Measurements from ENCODE around the gene MED13L. TPM values are rescaled to one million over a fixed set of nuclear protein-coding genes. Genes with fewer than 3 reads are reported as not detected.

The MED13L gene
- total RNA-seq, 2 experiments from 2014 or later, result 25.7 to 40.1 TPM

- H2AFZ ChIP-seq (ENCODE audit: low read length), result no peak overlapping the region
- no peak overlapping the region for H3K27ac ChIP-seq (ENCODE audit: low read depth, low read length, poor library complexity, severe bottlenecking)
- H3K9me2 ChIP-seq (ENCODE audit: insufficient read depth, low read length), result no peaks in the 10 kb centered on the region
- H3K4me2 ChIP-seq (ENCODE audit: low read length), result peak overlapping the region; percentile 85
- intact Hi-C loops (cut with micrococcal nuclease; ENCODE audit: unreplicated experiment), result loop anchor here (2.0 to 5.0 kb wide), 2 partner anchors 282 to 320 kb away; partner anchors contain the start of gene MAP1LC3B2
- TF ChIP-seq EZH2phosphoT487 (IDR thresholded peaks at IDR 0.05; ENCODE audit: borderline replicate concordance, low read depth, low read length) (no peak), CTCF (conservative IDR thresholded peaks at IDR 0.05; ENCODE audit: low read length) (no peak)
- peaks cover 15% of the 10 kb centered on the region for H3K4me1 ChIP-seq (ENCODE audit: insufficient read depth, low read length, poor library complexity, severe bottlenecking)
- H4K20me1 ChIP-seq (ENCODE audit: insufficient read depth, low read length), result peaks cover 6% of the 10 kb centered on the region
- BruUV-seq (replicated peaks), result no TSS peak
- H3K9me3 ChIP-seq (ENCODE audit: low read length), result no peaks in the 10 kb centered on the region
- no peaks in the 10 kb centered on the region for H3K36me3 ChIP-seq (ENCODE audit: insufficient read depth, low read length)
- H3K79me2 ChIP-seq (ENCODE audit: insufficient read depth, low read depth, low read length), result peaks cover 36% of the 10 kb centered on the region; the same call in 1 of the 2 replicates
- ChIA-PET POLR2A (interaction anchor here (0.6 to 1.0 kb wide), 5 partner anchors 9 to 343 kb away, joined by 3 read pairs; no protein-coding TSS in a partner anchor), CTCF (ENCODE audit: unreplicated experiment) (no interaction called here)
- peak; percentile 61 for DNase-seq (ENCODE audit: low spot score)
- H3K4me3 ChIP-seq (ENCODE audit: low read depth, low read length, poor library complexity, severe bottlenecking), result peak overlapping the region; percentile 77
Measured at GRCh38 chr12:116276652-116277466, 634 bp downstream of the MED13L start.

- intact Hi-C loops (cut with micrococcal nuclease; ENCODE audit: unreplicated experiment), result loop anchor here (5.0 kb wide), 1 partner anchor 323 kb away; no protein-coding TSS in a partner anchor
- Histone ChIP-seq H3K4me3 (ENCODE audit: low read depth, low read length, poor library complexity, severe bottlenecking) (peak overlapping the region; percentile 39), H3K9me3 (ENCODE audit: low read length) (no peaks in the 10 kb centered on the region), H3K4me1 (ENCODE audit: insufficient read depth, low read length, poor library complexity, severe bottlenecking) (peaks cover 15% of the 10 kb centered on the region), H3K9me2 (ENCODE audit: insufficient read depth, low read length) (no peaks in the 10 kb centered on the region), H3K4me2 (ENCODE audit: low read length) (peak overlapping the region; percentile 85), H3K79me2 (ENCODE audit: insufficient read depth, low read depth, low read length) (peaks cover 47% of the 10 kb centered on the region; the same call in 1 of the 2 replicates), H3K36me3 (ENCODE audit: insufficient read depth, low read length) (no peaks in the 10 kb centered on the region), H3K27ac (ENCODE audit: low read depth, low read length, poor library complexity, severe bottlenecking) (no peak overlapping the region), H2AFZ (ENCODE audit: low read length) (no peak overlapping the region), H4K20me1 (ENCODE audit: insufficient read depth, low read length) (peaks cover 11% of the 10 kb centered on the region)
- TSS peak; percentile 65 for BruUV-seq (replicated peaks)
- no peak for DNase-seq (ENCODE audit: low spot score)
- POLR2A ChIA-PET, result interaction anchor here (0.5 to 2.0 kb wide), 2 partner anchors 10 to 326 kb away, joined by 3 to 4 read pairs; no protein-coding TSS in a partner anchor
- CTCF ChIA-PET (ENCODE audit: unreplicated experiment), result no interaction called here
- TF ChIP-seq EZH2phosphoT487 (IDR thresholded peaks at IDR 0.05; ENCODE audit: borderline replicate concordance, low read depth, low read length), result no peak
Measured at GRCh38 chr12:116274551-116275375, 2.7 kb downstream of the MED13L start.

All from OCI-LY7 (cell line).